Caki2 (cell line): ENCODE results near the gene NEK9. TPM values are rescaled to one million over a fixed set of nuclear protein-coding genes. Genes with fewer than 3 reads are reported as not detected.

Source experiments
- total RNA-seq: library from RNA; depleted of rRNA; stranded (reverse); fragments of >200 nt; shearing (Covaris generic); gene quantifications from 2 replicates; pipeline ENCODE4 v1.2.3, GENCODE V29; 2014; ENCODE audit warnings: low replicate concordance; rRNA removed

NEK9 gene
- total RNA-seq, 1 experiment from 2014 or later = 34.4 TPM

Other genes with a start within 250 kb of the NEK9 start
- 55.7 and 57.7 TPM in 2 replicates for gene DLST, start 245.1 kb downstream of the NEK9 start, total RNA-seq
- gene RPS6KL1, start 203.8 kb downstream of the NEK9 start, total RNA-seq = 2.9 and 4.5 TPM in 2 replicates
- 0.71 and 4.5 TPM in 2 replicates for gene PGF, start 171.5 kb downstream of the NEK9 start, total RNA-seq
- gene EIF2B2, start 124.1 kb downstream of the NEK9 start, total RNA-seq = 96.4 and 109 TPM in 2 replicates
- 17.1 and 22.5 TPM in 2 replicates for gene MLH3, start 75.6 kb downstream of the NEK9 start, total RNA-seq
- gene ACYP1, start 63.0 kb downstream of the NEK9 start, total RNA-seq = 10.0 and 39.5 TPM in 2 replicates
- gene ZC2HC1C, start 57.4 kb downstream of the NEK9 start, total RNA-seq = 6.5 and 15.6 TPM in 2 replicates
- gene TMED10, start 49.6 kb upstream of the NEK9 start, total RNA-seq = 122 and 141 TPM in 2 replicates
- 4.5 and 12.6 TPM in 2 replicates for gene FOS, start 151.8 kb upstream of the NEK9 start, total RNA-seq